ENCODE results near the gene BDH2. TPM values are rescaled to one million over a fixed set of nuclear protein-coding genes. Genes with fewer than 3 reads are reported as not detected.
A peak's percentile ranks its signal among the peaks of the same experiment; 100 is the strongest.

BDH2 gene
- total RNA-seq = 10 to 100 TPM; 16.5 to 19.2 TPM

DNA sequence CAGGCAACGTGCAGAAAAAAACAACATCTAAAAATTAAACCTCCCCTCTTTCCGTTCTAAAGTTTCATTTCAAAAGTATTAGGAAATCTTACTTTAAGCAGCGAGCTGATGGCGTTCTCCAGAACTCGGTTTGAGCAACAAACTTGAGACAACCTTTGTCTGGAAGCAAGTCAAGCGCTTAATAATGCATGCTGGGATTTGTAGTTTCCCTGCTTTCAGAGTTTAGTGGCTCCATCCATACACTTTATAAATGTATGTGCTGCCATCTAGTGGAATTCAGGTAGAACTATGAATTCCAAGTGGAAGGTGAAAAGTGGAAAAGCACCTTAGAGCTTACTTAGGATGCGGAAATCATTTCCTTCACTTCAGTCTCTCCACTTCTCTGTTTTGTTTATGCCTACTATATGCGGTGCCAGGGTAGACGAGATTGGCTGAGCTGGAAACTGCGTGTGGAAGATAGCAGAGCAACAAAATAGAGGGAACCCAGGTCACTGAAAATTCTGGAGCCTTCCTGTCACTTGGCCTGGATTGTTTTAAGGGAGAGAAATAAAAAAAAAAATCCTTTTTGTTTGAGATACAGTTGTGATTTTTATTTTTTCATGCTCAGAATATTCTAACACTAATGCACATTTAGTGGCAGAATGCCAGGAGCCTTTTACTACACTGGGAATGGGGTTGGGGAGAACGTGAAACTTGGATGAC is at the start of gene BDH2:
TSS of gene BDH2 (minus strand) at position 144 of the 702 bp plus-strand sequence. CDS start 3,580 bp downstream, outside the sequence.
- CTCF ChIA-PET = interaction anchor here (0.7 to 4.8 kb wide), 25 partner anchors 8 to 671 kb away, joined by 3 to 41 read pairs (median 5); partner anchors contain the start of genes CISD2, SLC9B1 and SLC9B2
- Mint-ChIP-seq H3K27ac (peak within 1 kb of the TSS; percentile 84), H3K9me3 (ENCODE audit: low read depth) (no peaks in the 10 kb centered on the region), H3K4me3 (peak within 1 kb of the TSS; percentile 86), H3K27me3 (no peaks in the 10 kb centered on the region), H3K36me3 (peaks cover 2% of the 10 kb centered on the region), H3K4me1 (peaks cover 23% of the 10 kb centered on the region)
- ATAC-seq (peak; percentile 99), DNase-seq (peak; percentile 63)

DNA sequence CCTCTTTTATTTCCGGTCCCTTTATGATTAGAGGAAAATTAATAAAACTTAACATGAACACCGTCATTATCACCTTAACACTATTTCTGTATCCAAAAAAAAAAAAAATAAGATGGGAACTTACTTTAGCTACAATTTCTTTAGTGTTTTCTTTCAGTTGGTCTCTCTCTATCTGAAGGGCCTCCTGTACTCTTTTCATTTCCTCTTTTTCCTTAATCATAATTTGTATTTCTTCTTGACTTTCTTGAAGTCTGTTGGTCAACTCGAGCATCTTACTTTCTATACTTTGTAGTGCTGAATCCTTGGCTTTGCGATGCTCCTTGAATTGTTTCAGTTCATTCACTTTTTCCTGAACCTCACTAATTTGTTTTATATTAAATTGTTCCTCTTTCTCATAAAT is 45.3 kb upstream of the BDH2 start:
- H3K27ac Mint-ChIP-seq = no peak overlapping the region
- H3K27me3 Mint-ChIP-seq = no peaks in the 10 kb centered on the region
- DNase-seq = no peak
- peaks cover 84% of the 10 kb centered on the region for H3K36me3 Mint-ChIP-seq
- no peaks in the 10 kb centered on the region for H3K4me1 Mint-ChIP-seq
- ATAC-seq = no peak
- H3K9me3 Mint-ChIP-seq (ENCODE audit: low read depth) = no peaks in the 10 kb centered on the region
- CTCF ChIA-PET = interaction anchor here (0.7 to 1.3 kb wide), 2 partner anchors 9 to 15 kb away, joined by 3 read pairs; no protein-coding TSS in a partner anchor
- no peak overlapping the region for H3K4me3 Mint-ChIP-seq

DNA sequence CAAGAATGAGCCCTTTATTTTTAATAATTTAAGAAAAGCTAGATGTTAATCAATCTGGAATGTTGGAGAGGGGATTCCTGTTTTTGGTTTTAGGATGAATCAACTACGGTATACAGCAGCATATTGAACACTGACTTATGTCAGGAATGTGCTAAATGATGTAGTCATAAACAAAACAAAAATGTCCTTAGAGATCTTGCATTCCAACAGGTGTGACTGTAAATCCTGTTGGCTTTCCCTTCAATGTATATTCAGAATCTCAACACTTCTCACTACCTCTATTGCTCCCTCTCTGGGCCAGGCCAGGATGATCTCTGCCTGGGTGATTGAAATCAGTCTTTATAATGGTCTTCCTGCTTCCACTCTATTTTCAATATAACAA is 37.8 kb upstream of the BDH2 start:
- H3K9me3 Mint-ChIP-seq (ENCODE audit: low read depth) = no peaks in the 10 kb centered on the region
- DNase-seq (no peak), ATAC-seq (no peak)
- no peak overlapping the region for H3K27ac Mint-ChIP-seq
- no peak overlapping the region for H3K4me3 Mint-ChIP-seq
- peaks cover 5% of the 10 kb centered on the region for H3K4me1 Mint-ChIP-seq
- CTCF ChIA-PET = interaction anchor here (0.6 kb wide), 1 partner anchor 183 kb away, joined by 3 read pairs; no protein-coding TSS in a partner anchor
- peaks cover 75% of the 10 kb centered on the region for H3K36me3 Mint-ChIP-seq
- H3K27me3 Mint-ChIP-seq = no peaks in the 10 kb centered on the region

DNA sequence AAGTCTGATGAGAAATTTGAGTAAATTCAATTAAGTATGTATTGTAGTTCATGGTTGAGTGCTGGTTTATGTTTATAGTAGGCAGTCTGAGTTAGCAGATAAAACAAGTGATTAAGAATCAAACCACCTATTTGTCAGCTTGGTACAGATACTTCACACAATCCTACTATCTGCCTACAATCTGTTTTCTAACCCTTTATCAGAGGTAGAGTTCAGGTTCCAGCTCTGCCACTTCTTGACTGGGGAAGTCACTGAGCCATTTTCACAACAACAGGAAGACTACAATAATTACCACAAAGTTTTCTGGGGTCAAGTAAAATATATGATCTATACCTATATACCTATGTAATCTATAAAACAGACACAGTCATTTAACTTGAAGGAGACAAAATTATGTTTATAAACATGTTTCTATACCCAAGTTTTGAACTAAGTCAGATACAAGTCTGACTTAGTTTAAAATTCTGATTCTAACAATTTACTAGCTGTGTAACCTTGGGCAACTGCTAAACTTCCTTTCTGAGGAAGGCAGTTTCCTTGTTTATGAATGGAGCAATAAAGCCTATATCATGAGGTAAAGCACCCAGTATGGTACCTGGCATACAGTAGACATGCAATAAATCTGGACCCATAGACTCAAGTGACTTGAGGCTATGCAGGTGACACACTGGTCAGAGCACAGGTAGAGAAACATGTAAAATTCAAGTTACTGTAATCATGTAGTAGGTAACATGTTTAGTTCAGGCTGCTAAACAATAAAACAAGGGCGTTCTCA is 37.2 kb upstream of the BDH2 start:
- Mint-ChIP-seq H3K4me3 (no peak overlapping the region), H3K36me3 (peaks cover 75% of the 10 kb centered on the region), H3K4me1 (peaks cover 5% of the 10 kb centered on the region), H3K27ac (peak overlapping the region; percentile 1), H3K27me3 (no peaks in the 10 kb centered on the region), H3K9me3 (ENCODE audit: low read depth) (no peaks in the 10 kb centered on the region)
- ATAC-seq (no peak), DNase-seq (no peak)
- CTCF ChIA-PET = interaction anchor here (0.6 kb wide), 1 partner anchor 1382 kb away, joined by 3 read pairs; no protein-coding TSS in a partner anchor

DNA sequence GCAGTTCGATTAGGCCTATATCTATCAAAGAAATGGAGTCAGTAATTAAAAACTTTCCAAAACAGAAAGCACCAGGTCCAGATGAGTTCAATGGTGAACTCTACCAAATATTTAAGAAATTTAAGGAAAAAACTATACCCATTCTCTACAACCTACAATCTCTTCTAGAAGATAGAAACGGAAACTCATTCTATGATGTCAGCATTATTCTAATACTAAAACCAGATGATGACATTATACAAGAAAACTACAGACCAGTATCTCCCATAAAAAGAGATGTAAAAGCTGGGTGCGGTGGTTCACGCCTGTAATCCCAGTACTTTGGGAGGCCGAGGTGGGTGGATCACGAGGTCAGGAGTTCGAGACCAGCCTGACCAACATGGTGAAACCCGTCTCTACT is 29.5 kb upstream of the BDH2 start:
- no peak overlapping the region for H3K27ac Mint-ChIP-seq
- no peak overlapping the region for H3K4me3 Mint-ChIP-seq
- CTCF ChIA-PET = interaction anchor here (0.7 kb wide), 1 partner anchor 15 kb away, joined by 3 read pairs; no protein-coding TSS in a partner anchor
- no peaks in the 10 kb centered on the region for H3K27me3 Mint-ChIP-seq
- no peaks in the 10 kb centered on the region for H3K4me1 Mint-ChIP-seq
- peaks cover 80% of the 10 kb centered on the region for H3K36me3 Mint-ChIP-seq
- H3K9me3 Mint-ChIP-seq (ENCODE audit: low read depth) = peaks cover 11% of the 10 kb centered on the region
- DNase-seq = no peak
- ATAC-seq = no peak

DNA sequence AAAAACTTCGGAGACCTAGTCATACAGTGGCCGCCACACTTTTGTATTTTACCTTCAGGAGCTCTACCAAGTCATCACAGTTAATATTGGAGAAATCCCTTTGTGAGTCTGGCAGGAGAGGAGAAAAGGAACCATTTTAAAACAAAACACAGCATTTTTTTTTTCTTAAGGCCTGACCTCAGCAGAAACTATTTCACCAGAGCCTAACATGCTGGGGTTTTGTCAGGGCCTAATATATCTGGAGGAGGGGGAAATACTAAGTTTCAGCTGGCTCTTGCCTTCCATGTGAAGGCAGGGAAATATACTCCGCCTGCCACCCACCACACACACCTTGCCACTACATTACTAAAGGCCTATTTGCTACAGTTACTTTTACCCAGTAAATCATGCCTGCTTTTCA is 26.5 kb upstream of the BDH2 start:
- H3K27me3 Mint-ChIP-seq = no peaks in the 10 kb centered on the region
- no peak overlapping the region for H3K27ac Mint-ChIP-seq
- peaks cover 74% of the 10 kb centered on the region for H3K36me3 Mint-ChIP-seq
- H3K9me3 Mint-ChIP-seq (ENCODE audit: low read depth) = peaks cover 11% of the 10 kb centered on the region
- DNase-seq (no peak), ATAC-seq (no peak)
- CTCF ChIA-PET = no interaction called here
- H3K4me1 Mint-ChIP-seq = no peaks in the 10 kb centered on the region
- no peak overlapping the region for H3K4me3 Mint-ChIP-seq

DNA sequence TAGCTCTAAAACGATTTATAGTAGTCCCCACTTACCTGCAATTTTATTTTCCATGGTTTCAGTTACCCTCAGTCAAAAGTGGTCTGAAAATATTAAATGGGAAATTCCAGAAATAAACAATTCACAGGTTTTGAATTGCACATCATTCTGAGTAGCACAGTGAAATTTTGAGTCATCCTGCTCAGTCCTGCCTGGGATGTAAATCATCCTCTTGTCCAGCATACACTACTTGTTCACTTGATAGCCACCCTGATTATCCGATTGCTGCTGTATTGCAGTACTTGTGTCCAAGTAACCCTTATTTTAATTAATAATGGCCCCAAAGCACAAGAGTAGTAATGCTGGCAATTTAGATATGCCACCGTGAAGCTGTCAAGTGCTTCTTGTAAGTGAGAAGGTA is 23.5 kb upstream of the BDH2 start:
- Mint-ChIP-seq H3K9me3 (ENCODE audit: low read depth) (peaks cover 6% of the 10 kb centered on the region), H3K4me1 (no peaks in the 10 kb centered on the region), H3K27me3 (no peaks in the 10 kb centered on the region), H3K36me3 (peaks cover 62% of the 10 kb centered on the region), H3K27ac (no peak overlapping the region), H3K4me3 (no peak overlapping the region)
- DNase-seq (no peak), ATAC-seq (no peak)
- CTCF ChIA-PET = interaction anchor here (0.8 kb wide), 1 partner anchor 32 kb away, joined by 3 read pairs; no protein-coding TSS in a partner anchor

DNA sequence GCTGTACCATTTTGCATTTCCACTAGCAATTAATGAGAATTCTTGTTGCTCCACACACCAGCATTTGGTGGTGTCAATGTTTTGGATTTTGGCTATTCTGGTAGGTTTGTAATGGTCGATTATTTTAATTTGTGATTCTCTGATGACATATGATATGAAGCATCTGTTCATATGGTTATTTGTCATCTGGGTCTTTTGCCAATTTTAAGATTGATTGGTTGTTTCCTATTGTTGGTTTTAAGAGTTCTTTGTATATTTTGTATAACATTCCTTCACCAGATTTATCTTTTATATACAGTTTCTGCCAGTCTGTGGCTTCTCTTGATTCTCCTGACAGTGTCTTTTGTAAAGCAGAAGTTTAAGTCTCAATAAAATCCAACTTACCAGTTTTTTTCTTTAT is 18.5 kb upstream of the BDH2 start:
- ATAC-seq (no peak), DNase-seq (no peak)
- Mint-ChIP-seq H3K36me3 (peaks cover 39% of the 10 kb centered on the region), H3K9me3 (ENCODE audit: low read depth) (no peaks in the 10 kb centered on the region), H3K27me3 (no peaks in the 10 kb centered on the region), H3K4me3 (no peak overlapping the region), H3K4me1 (no peaks in the 10 kb centered on the region), H3K27ac (no peak overlapping the region)
- CTCF ChIA-PET = no interaction called here

DNA sequence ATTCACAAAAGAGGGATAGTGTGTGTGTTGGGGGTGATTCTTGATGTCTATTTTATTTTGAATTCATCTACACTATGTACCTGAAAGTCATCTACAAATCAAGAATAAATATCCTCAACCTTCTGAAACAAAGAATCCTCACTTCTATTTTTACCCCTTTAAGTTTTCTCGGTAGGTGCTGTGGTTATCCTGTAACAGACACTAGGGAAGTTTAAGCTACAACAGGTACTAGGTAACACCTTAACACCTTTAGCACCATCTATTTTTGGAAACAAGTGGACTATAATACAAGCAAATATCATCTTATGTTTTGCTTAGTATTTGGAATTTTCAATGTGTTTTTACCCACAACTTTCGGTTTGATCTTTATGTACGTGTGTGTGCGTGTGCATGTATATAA is 12.0 kb upstream of the BDH2 start:
- no peaks in the 10 kb centered on the region for H3K9me3 Mint-ChIP-seq (ENCODE audit: low read depth)
- CTCF ChIA-PET = interaction anchor here (1.0 kb wide), 1 partner anchor 12 kb away, joined by 4 read pairs; the partner anchor contains the start of gene BDH2
- ATAC-seq (no peak), DNase-seq (no peak)
- no peak overlapping the region for H3K27ac Mint-ChIP-seq
- peaks cover 45% of the 10 kb centered on the region for H3K36me3 Mint-ChIP-seq
- H3K4me3 Mint-ChIP-seq = no peak overlapping the region
- H3K4me1 Mint-ChIP-seq = no peaks in the 10 kb centered on the region
- no peaks in the 10 kb centered on the region for H3K27me3 Mint-ChIP-seq

DNA sequence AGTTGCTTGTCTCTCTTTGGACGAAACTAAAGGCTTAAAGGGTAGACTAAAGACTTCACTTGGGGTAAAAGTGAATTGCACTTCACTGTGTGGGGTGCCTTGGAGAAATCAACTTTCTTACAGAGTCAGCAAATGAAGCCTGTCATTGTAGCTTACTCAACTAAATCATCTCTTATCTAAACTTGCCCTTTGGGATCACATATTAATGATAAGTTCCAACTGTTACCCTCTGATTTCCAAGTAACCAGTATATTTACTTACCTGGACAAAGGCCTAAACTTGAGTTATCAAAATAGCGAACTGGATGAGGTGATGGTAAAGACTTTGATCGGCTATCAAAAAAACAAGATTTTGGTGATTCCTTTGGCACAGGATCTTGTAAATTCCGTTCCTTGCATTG is 8.9 kb upstream of the BDH2 start:
- peaks cover 45% of the 10 kb centered on the region for H3K36me3 Mint-ChIP-seq
- DNase-seq = no peak
- no peak overlapping the region for H3K27ac Mint-ChIP-seq
- H3K4me1 Mint-ChIP-seq = peaks cover 4% of the 10 kb centered on the region
- no peak for ATAC-seq
- CTCF ChIA-PET = interaction anchor here (1.2 to 1.3 kb wide), 2 partner anchors 9 to 13 kb away, joined by 4 to 6 read pairs; partner anchors contain the start of gene BDH2
- no peaks in the 10 kb centered on the region for H3K9me3 Mint-ChIP-seq (ENCODE audit: low read depth)
- no peaks in the 10 kb centered on the region for H3K27me3 Mint-ChIP-seq
- no peak overlapping the region for H3K4me3 Mint-ChIP-seq

DNA sequence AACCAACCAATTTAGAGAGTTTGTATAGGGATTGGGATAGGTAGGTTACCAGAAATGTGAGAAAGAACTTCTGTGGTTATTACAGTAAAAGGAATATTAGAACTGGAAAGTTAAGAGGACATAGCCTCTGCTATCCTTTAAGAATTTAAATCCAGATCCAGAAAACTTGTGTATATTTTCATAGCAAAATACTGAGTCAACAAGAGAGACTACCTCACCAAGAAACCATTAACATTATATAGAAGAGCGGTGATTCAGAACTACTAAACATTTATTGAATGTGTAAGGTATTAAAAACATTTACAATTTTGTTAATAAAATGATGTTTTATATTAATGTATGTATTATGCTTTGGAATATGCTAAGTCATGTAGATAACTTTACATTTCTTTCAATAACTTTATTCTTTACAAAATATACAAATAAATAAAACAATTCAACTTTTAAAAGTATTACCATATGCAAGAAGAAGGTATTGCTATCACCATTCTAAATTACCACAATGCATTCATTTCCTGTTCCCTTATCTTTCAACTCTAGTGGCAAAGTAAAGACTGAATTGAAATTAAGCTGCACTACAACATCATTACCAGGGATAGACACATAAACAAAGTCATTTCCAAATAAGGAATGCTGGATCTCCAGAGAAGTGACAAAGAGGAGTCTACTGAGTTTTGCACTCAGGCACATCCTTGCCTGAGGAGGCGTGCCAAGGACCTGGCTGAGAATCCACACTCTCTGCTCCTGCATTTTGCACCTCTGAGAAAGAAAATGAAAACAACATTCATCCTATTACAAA is 6.1 kb upstream of the BDH2 start:
- no peak overlapping the region for H3K27ac Mint-ChIP-seq

DNA sequence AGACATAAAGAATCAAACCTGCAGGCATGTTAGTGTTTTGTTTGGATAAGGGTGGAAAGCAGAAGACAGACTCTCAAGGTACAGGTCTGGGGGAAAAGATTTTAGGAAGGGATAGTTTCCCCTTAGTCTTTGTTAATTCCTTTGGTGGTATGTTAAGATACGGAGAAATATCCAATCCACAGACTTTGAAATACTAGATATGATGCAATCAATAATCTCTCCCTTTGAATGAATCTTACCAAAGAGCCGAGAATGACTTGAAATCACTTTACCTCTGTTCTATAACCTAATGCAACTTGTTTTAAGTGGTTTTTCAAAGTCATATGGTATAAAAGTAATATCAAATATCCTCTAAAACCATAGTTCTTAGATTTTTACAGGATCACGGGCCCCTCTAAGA is 5.3 kb upstream of the BDH2 start:
- ATAC-seq = no peak
- CTCF ChIA-PET = no interaction called here
- H3K4me3 Mint-ChIP-seq = no peak overlapping the region
- no peaks in the 10 kb centered on the region for H3K27me3 Mint-ChIP-seq
- no peak overlapping the region for H3K27ac Mint-ChIP-seq
- no peaks in the 10 kb centered on the region for H3K9me3 Mint-ChIP-seq (ENCODE audit: low read depth)
- H3K4me1 Mint-ChIP-seq = peaks cover 4% of the 10 kb centered on the region
- DNase-seq = no peak
- peaks cover 30% of the 10 kb centered on the region for H3K36me3 Mint-ChIP-seq

More for the DNA sequence above, 6.1 kb upstream of the BDH2 start:
- no peaks in the 10 kb centered on the region for H3K9me3 Mint-ChIP-seq (ENCODE audit: low read depth)
- H3K27me3 Mint-ChIP-seq = no peaks in the 10 kb centered on the region
- no peak overlapping the region for H3K4me3 Mint-ChIP-seq
- peaks cover 4% of the 10 kb centered on the region for H3K4me1 Mint-ChIP-seq
- DNase-seq (no peak), ATAC-seq (no peak)
- CTCF ChIA-PET = no interaction called here
- peaks cover 37% of the 10 kb centered on the region for H3K36me3 Mint-ChIP-seq

DNA sequence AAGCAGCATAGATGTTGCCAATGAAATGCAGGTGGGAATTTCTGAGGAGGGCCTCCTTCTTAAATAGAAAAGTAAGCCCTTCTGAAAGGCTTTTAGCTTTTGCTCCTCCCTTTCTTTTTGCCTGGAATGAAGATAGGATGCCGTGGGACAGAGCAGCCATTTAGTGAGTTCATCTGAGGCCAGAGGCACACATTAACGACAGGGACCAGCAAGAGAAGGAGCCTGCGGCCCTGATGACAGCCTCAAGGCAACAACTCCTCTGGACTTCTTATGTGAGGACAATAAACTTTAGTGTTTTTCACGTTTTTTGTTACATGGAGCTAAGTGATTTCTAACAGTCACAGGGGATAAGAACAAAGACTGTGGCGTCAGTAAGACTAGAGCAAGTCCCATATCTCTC is 1.1 kb upstream of the BDH2 start:
- ATAC-seq (no peak), DNase-seq (no peak)
- H3K36me3 Mint-ChIP-seq = peaks cover 2% of the 10 kb centered on the region
- no peak overlapping the region for H3K27ac Mint-ChIP-seq
- H3K4me1 Mint-ChIP-seq = peaks cover 23% of the 10 kb centered on the region
- CTCF ChIA-PET = interaction anchor here (1.0 to 4.8 kb wide), 6 partner anchors 10 to 669 kb away, joined by 3 to 41 read pairs (median 5); no protein-coding TSS in a partner anchor
- no peaks in the 10 kb centered on the region for H3K27me3 Mint-ChIP-seq
- H3K4me3 Mint-ChIP-seq = no peak overlapping the region
- H3K9me3 Mint-ChIP-seq (ENCODE audit: low read depth) = no peaks in the 10 kb centered on the region

All from activated CD8-positive, alpha-beta memory T cell treated with anti-CD3 and anti-CD28 coated beads, Interleukin-2, amount 10 ng/mL, durations not matched to agents 7 days and 5 days (primary cell).